ENCODE data around the gene SHCBP1. TPM values are rescaled to one million over a fixed set of nuclear protein-coding genes. Genes with fewer than 3 reads are reported as not detected.
A peak's percentile ranks its signal among the peaks of the same experiment; 100 is the strongest.

Gene SHCBP1
- 4.7 TPM for polyA plus RNA-seq
- long read RNA-seq, donor 1: 0 reads
- long read RNA-seq, donor 2, partial matches to known transcripts: 28 of 29 reads
- long read RNA-seq, donor 2, other reads (novel, unspliced or antisense): 0 of 29 reads
- long read RNA-seq, donor 3: 0 reads
- long read RNA-seq, donor 4: 0 reads
- long read RNA-seq, donor 5, partial matches to known transcripts: 0 of 1 reads
- long read RNA-seq, donor 5, other reads (novel, unspliced or antisense): 0 of 1 reads
- long read RNA-seq, donor 6, partial matches to known transcripts: 0 of 2 reads
- long read RNA-seq, donor 6, other reads (novel, unspliced or antisense): 0 of 2 reads
- long read RNA-seq, donor 7: 0 reads
- long read RNA-seq, donor 8, partial matches to known transcripts: 0 of 1 reads
- long read RNA-seq, donor 8, other reads (novel, unspliced or antisense): 0 of 1 reads
- long read RNA-seq, donor 9: 0 reads
- long read RNA-seq, donor 10, partial matches to known transcripts: 19 of 19 reads
- long read RNA-seq, donor 10, other reads (novel, unspliced or antisense): 0 of 19 reads
- long read RNA-seq, donor 11: 0 reads

GRCh38 chr16:46621006-46621933 lies at the start of gene SHCBP1:
SHCBP1 (minus strand) TSS chr16:46621379; CDS start chr16:46621359, 20 bp downstream.
- Histone ChIP-seq H3K27me3 (ENCODE audit: control insufficient read depth, insufficient read depth, low read length) (no peaks in the 10 kb centered on the region), H3K9me3 (ENCODE audit: control insufficient read depth, low read depth, low read length) (no peaks in the 10 kb centered on the region), H3K36me3 (ENCODE audit: control insufficient read depth, insufficient read depth, low read length) (no peaks in the 10 kb centered on the region), H3K4me1 (ENCODE audit: control insufficient read depth, insufficient read depth, low read length) (no peaks in the 10 kb centered on the region), H3K4me3 (ENCODE audit: low read length) (peak within 1 kb of the TSS; percentile 41), H3K27ac (ENCODE audit: low read length) (no peak within 1 kb of the TSS)
- DNase-seq: peak; percentile 75 to 81
- WGBS (ENCODE audit: insufficient coverage, low lambda C conversion rate): 0% methylated on average over 1 of the region's 52 CpGs

- Histone ChIP-seq H3K9me3 (ENCODE audit: control insufficient read depth, low read depth, low read length) (no peaks in the 10 kb centered on the region), H3K27me3 (ENCODE audit: control insufficient read depth, insufficient read depth, low read length) (no peaks in the 10 kb centered on the region), H3K36me3 (ENCODE audit: control insufficient read depth, insufficient read depth, low read length) (peaks cover 47% of the 10 kb centered on the region), H3K27ac (ENCODE audit: low read length) (no peak overlapping the region), H3K4me3 (ENCODE audit: low read length) (no peak overlapping the region), H3K4me1 (ENCODE audit: control insufficient read depth, insufficient read depth, low read length) (peaks cover 4% of the 10 kb centered on the region)
- no peak for DNase-seq
- no CpG with 5 or more reads among the region's 4 CpGs for WGBS (ENCODE audit: insufficient coverage, low lambda C conversion rate)
These were observed 40.9 kb upstream of the SHCBP1 start for GRCh38 chr16:46662123-46662522.

GRCh38 chr16:46658925-46659324 lies 37.7 kb upstream of the SHCBP1 start:
- Histone ChIP-seq H3K27ac (ENCODE audit: low read length) (peak overlapping the region; percentile 37), H3K4me3 (ENCODE audit: low read length) (no peak overlapping the region), H3K36me3 (ENCODE audit: control insufficient read depth, insufficient read depth, low read length) (peaks cover 38% of the 10 kb centered on the region), H3K27me3 (ENCODE audit: control insufficient read depth, insufficient read depth, low read length) (no peaks in the 10 kb centered on the region), H3K4me1 (ENCODE audit: control insufficient read depth, insufficient read depth, low read length) (peaks cover 4% of the 10 kb centered on the region), H3K9me3 (ENCODE audit: control insufficient read depth, low read depth, low read length) (no peaks in the 10 kb centered on the region)
- DNase-seq: peak; percentile 61 to 72
- WGBS (ENCODE audit: insufficient coverage, low lambda C conversion rate): no CpG with 5 or more reads among the region's 1 CpG

- no peaks in the 10 kb centered on the region for H3K36me3 ChIP-seq (ENCODE audit: control insufficient read depth, insufficient read depth, low read length)
- H3K4me1 ChIP-seq (ENCODE audit: control insufficient read depth, insufficient read depth, low read length): no peaks in the 10 kb centered on the region
- no peak overlapping the region for H3K27ac ChIP-seq (ENCODE audit: low read length)
- no peak overlapping the region for H3K4me3 ChIP-seq (ENCODE audit: low read length)
- WGBS (ENCODE audit: insufficient coverage, low lambda C conversion rate): 60% methylated on average over 1 of the region's 3 CpGs
- H3K27me3 ChIP-seq (ENCODE audit: control insufficient read depth, insufficient read depth, low read length): no peaks in the 10 kb centered on the region
- no peak for DNase-seq
- H3K9me3 ChIP-seq (ENCODE audit: control insufficient read depth, low read depth, low read length): no peaks in the 10 kb centered on the region
These were observed 30.1 kb upstream of the SHCBP1 start for GRCh38 chr16:46651305-46651704.

GRCh38 chr16:46650254-46650623 lies 29.1 kb upstream of the SHCBP1 start:
- WGBS (ENCODE audit: insufficient coverage, low lambda C conversion rate): no CpG with 5 or more reads among the region's 5 CpGs

DNA sequence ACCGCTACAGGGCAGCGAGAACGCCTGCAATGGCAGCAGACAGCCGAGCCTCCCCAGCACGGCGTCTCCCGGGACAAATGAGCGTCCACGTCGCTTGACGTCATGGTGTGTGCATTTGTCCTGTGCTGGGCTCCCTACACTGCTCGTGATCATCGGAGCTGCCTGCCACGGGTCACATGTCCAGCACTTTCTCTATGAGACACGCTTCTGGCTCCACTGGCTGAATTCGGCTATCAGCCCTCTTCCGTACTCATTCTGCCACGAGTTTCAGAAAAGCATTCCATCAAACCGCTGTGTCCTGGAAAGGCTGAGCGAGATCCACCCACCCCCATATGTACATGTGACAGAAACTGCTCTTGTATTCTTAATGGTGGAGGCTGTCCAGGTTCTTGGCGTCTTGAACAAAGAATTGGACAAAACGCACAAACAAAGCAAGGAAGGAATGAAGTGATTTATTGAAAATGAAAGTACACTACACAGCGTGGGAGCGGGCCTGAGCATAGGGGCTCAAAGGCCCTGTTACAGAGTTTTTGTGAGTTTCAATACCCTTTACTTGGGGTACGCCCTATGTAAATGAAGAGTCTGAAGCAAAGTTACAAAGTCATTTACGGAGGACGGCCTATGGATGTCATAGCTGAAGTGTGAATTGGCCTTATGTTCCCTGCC lies 28.5 kb upstream of the SHCBP1 start:
- H3K36me3 ChIP-seq (ENCODE audit: control insufficient read depth, insufficient read depth, low read length): no peaks in the 10 kb centered on the region
- H3K27ac ChIP-seq (ENCODE audit: low read length): no peak overlapping the region
- WGBS (ENCODE audit: insufficient coverage, low lambda C conversion rate): 60% methylated on average over 1 of the region's 27 CpGs
- DNase-seq: peak in 1 of 2 donors; percentile 16
- no peaks in the 10 kb centered on the region for H3K9me3 ChIP-seq (ENCODE audit: control insufficient read depth, low read depth, low read length)
- H3K4me1 ChIP-seq (ENCODE audit: control insufficient read depth, insufficient read depth, low read length): no peaks in the 10 kb centered on the region
- no peaks in the 10 kb centered on the region for H3K27me3 ChIP-seq (ENCODE audit: control insufficient read depth, insufficient read depth, low read length)
- no peak overlapping the region for H3K4me3 ChIP-seq (ENCODE audit: low read length)

More at GRCh38 chr16:46650254-46650623, 29.1 kb upstream of the SHCBP1 start:
- Histone ChIP-seq H3K27ac (ENCODE audit: low read length) (no peak overlapping the region), H3K36me3 (ENCODE audit: control insufficient read depth, insufficient read depth, low read length) (no peaks in the 10 kb centered on the region), H3K27me3 (ENCODE audit: control insufficient read depth, insufficient read depth, low read length) (no peaks in the 10 kb centered on the region), H3K4me1 (ENCODE audit: control insufficient read depth, insufficient read depth, low read length) (no peaks in the 10 kb centered on the region), H3K9me3 (ENCODE audit: control insufficient read depth, low read depth, low read length) (no peaks in the 10 kb centered on the region), H3K4me3 (ENCODE audit: low read length) (no peak overlapping the region)
- no peak for DNase-seq

- H3K4me1 ChIP-seq (ENCODE audit: control insufficient read depth, insufficient read depth, low read length): no peaks in the 10 kb centered on the region
- no peaks in the 10 kb centered on the region for H3K27me3 ChIP-seq (ENCODE audit: control insufficient read depth, insufficient read depth, low read length)
- H3K9me3 ChIP-seq (ENCODE audit: control insufficient read depth, low read depth, low read length): no peaks in the 10 kb centered on the region
- no peak for DNase-seq
- H3K27ac ChIP-seq (ENCODE audit: low read length): no peak overlapping the region
- H3K4me3 ChIP-seq (ENCODE audit: low read length): no peak overlapping the region
- no peaks in the 10 kb centered on the region for H3K36me3 ChIP-seq (ENCODE audit: control insufficient read depth, insufficient read depth, low read length)
- WGBS (ENCODE audit: insufficient coverage, low lambda C conversion rate): 100% methylated on average over 5 of the region's 8 CpGs
These were observed 27.5 kb upstream of the SHCBP1 start for GRCh38 chr16:46648656-46649055.

GRCh38 chr16:46638947-46639925 lies 18.1 kb upstream of the SHCBP1 start:
- Histone ChIP-seq H3K9me3 (ENCODE audit: control insufficient read depth, low read depth, low read length) (no peaks in the 10 kb centered on the region), H3K36me3 (ENCODE audit: control insufficient read depth, insufficient read depth, low read length) (no peaks in the 10 kb centered on the region), H3K4me1 (ENCODE audit: control insufficient read depth, insufficient read depth, low read length) (no peaks in the 10 kb centered on the region), H3K27me3 (ENCODE audit: control insufficient read depth, insufficient read depth, low read length) (no peaks in the 10 kb centered on the region), H3K27ac (ENCODE audit: low read length) (no peak overlapping the region), H3K4me3 (ENCODE audit: low read length) (no peak overlapping the region)
- WGBS (ENCODE audit: insufficient coverage, low lambda C conversion rate): no CpG with 5 or more reads among the region's 9 CpGs
- no peak for DNase-seq
